HG02763 (cell line): Measurements from ENCODE around the gene CSTF1.
"Not testable (repeated sequence)": the region's sequence is repeated elsewhere in the genome, so short reads cannot be mapped to it uniquely, and the experiment has no call there.

Source experiments
- ATAC-seq: cut with Tn5 transposase; IDR thresholded peaks from one replicate; pipeline ENCODE4 v1.9.1; 2021; ENCODE audit warnings: mild to moderate bottlenecking, moderate library complexity; ENCODE audit not compliant: unreplicated experiment

CSTF1 gene

DNA sequence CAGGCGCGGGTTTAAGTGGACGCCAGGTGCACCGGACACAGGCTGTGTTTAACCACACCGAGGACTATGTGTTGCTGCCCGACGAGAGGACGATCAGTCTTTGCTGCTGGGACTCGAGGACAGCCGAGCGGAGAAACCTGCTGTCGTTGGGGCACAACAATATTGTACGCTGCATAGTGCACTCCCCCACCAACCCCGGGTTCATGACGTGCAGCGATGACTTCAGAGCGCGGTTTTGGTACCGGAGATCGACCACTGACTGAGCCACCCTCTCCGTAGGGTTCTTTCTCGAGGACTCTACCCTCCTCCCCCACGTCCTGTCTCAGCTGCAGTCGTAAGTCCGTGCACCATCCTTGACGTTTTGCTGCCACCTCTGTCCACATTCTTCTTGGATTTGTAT is 11.0 kb downstream of the CSTF1 start:
- ATAC-seq = no peak

DNA sequence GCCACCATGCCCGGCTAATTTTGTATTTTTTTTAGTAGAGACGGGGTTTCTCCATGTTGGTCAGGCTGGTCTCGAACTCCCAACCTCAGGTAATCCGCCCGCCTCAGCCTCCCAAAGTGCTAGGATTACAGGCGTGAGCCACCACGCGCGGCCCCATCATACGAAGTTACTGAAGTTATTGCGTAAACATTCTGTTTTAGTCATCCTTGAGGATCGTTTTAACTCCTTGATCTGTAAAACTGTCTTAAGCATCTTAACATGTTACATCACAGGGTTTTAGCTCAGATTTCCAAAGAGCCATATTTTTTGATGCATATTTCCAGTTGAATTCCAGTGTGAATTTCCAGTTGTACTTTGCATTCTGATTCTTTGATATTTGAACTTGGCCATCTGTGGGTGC is 12.9 kb downstream of the CSTF1 start:
- ATAC-seq = not testable (repeated sequence)

DNA sequence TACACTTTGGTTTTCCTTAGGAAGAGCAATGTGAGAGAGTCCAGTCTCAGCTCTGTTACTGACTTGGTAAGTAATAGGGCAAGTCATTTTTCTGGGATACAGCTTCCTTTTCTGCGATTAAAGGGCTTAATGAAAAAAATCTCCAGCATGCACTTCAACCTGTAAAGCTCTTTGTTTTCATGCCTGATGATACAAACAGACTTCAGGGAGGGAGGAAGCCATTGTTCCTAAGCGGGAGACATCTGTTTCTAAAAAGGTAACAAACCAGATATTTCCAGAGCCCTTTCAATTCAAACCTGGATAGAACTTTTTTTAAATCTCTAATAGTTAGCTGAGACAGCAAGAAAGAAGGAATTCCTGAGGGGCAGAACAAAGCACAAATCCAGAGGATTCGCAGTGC is 14.5 kb downstream of the CSTF1 start:
- no peak for ATAC-seq

DNA sequence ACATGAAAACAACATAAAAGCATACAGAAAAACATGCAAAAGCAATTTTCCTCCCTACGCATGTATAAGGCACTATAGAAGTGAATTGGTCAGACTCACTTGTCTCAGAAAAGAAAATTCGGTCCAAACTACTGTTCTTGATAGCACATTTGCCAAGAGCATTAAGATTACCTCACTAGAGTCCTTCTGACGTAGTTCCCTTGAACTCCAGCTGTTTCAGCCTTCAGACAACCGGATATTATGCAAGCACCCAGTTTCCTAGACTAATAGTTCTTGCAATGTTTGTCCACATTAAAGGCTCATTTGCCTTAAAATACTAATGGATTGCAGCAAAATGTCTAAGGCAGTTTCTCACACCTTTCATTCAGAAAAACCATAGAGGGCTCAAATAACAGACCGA is 17.1 kb downstream of the CSTF1 start:
- no peak for ATAC-seq

DNA sequence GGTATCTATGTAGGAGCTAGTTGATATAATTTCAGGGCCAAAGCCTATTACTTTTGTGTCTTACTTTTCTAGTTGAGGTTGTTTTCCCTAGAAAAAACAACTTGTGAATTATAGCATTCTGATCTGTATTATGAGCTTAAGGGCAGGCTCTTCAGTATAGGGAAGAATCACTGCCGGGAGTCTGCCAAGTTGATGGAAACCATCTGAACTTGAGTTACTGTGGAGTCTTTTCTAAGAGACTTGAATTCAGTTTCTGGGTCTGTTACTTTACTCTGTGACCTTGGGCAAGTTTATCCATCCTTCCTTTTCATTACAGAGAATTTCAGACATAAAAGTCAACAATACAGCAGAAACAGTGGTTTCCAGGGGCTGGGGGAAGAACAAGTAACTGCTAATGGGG is 17.5 kb downstream of the CSTF1 start:
- ATAC-seq = no peak

DNA sequence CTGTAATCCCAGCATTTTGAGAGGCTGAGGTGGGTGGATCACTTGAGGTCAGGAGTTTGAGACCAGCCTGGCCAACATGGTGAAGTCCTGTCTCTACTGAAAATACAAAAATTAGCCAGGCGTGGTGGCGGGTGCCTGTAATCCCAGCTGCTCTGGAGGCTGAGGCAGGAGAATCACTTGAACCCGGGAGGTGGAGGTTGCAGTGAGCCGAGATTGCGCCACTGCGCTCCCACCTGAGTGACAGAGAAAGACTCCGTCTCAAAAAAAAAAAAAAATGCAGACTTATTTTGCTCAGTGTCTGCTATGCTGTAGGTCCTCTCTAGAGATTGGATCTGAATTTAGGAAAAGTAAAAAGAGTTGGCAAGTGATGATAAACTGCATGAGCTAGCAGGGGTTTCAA is 18.8 kb downstream of the CSTF1 start:
- not testable (repeated sequence) for ATAC-seq

DNA sequence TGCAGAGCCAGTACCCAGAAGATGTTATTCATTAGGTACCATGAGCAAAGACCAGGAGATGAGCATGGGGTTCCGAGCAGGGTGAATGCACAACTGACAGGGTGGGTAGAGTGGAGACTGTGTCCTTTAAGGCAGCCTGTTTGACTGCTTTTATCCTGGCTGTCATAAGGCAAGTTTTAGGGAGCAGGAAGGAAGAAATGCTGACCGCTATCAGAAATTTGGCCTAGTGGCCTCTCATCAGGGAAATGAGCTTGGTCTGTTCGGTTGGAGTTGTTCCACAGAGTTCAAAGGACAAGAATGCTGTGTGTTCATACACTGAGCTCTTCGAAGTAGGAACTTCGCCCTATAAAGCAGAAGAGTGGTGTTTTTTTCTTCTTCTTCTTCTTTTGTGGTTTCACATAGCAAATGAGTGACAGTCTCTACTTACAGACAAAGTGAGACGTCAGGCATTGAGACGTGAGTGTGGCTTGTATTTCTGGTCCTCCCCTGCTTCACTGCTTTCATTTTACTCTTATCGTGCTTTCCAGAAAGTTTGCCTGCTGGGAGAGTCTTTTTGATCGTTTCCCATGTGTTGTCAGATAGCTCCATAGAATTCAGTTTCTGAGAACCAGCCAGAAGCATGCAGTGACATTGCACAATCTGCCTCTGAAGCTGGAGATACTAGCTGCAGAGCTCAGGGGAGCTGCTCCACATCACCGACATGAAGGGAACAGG is 19.5 kb downstream of the CSTF1 start, which contains the start of gene CASS4:
CASS4 (plus strand) TSS at position 502 of the 714 bp plus-strand sequence; CDS start at position 701, 199 bp downstream.
- ATAC-seq = peak; percentile 48

DNA sequence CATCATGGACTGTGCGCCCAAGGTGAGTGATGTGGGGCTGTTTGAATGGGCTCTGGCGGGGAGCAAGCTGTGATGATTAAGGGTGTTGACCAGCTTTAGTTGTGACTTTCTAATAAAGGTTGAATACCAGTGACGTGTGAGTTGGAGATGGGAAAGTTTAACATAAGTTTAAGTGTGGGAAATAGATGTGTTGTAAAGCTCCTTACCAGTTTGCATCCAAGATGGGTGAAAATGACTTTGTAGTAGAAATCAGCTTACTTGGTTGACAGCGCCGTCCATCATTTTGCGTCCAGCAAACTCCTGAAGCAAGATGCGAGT is 20.0 kb downstream of the CSTF1 start:
- no peak for ATAC-seq

DNA sequence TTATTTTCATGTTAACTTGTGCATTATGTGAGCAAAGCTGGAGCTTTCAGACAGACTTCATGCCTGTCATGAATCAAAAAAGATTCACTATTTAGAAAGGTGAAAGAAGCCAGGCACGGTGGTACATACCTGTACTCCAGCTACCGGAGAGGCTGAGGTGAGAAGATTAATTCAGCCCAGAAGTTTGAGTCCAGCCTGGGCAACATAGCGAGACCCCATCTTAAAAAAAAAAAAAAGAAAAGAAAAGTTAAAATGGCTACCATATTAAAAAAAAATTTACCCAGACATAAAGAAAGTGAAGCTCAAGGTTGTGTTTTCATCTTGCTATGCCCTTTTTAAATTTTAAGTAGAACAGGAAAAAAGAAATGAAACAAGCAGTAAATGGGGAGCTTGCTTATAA is 20.5 kb downstream of the CSTF1 start:
- ATAC-seq = no peak

DNA sequence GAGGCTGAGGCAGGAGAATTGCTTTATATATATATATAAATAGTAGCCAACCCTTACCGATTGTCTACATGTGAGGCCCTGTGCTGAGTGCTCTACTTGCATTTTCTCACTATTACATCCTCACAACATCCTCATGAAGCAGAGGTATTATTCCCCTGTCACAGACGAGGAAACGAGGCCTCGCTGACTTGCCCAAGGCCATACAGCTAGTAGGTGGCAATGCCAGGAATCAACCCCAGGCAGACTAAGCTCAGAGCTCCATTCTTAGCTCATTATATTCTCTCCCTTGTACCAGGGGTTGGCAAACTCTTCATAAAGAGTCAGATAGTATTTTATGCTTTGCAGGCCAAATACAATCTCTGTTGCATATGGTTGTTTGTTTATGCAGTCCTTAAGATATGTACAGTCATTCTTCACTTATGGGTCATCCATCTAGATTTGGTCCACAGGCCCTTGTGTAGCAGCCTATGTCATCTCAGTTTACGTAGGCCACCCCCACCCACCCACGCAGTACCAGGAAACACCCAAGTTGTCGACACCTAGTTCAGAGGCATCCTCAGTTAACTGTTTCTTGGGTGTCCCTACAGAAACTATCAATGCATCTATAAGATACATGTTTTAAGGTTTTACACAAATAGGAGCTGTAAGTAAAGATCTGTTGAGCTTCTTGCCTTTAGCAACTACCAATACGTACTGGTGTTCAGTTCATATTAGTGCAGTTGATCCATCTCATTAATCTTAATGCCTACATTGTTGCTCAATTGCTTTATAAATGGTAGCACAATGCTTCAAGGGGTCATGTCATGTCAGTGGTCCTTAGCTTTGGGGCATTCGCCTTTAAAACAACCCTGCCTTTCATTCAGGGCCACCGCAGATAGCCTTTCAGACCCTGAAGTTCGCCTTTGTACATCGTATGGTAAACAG is 22.7 kb downstream of the CSTF1 start:
- ATAC-seq = no peak

DNA sequence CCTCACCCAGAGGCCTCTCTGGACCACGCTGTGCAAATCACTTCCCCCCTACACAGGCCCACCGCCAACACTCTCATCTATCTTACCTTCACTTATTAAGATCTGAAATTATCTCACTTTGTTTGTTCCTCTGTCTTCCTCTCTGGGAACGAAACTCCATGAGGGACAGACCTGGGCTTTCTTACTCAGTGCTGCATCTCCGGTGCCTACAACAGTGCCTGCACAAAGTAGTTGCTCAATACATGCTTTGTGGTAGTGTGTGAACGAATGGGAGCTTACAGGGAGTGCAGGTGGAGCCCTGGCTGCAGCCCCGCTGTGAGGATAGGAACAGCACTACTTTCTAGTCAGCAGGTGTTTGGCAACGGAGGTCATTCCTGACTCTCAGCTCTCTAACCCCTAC is 25.0 kb downstream of the CSTF1 start:
- ATAC-seq = no peak

DNA sequence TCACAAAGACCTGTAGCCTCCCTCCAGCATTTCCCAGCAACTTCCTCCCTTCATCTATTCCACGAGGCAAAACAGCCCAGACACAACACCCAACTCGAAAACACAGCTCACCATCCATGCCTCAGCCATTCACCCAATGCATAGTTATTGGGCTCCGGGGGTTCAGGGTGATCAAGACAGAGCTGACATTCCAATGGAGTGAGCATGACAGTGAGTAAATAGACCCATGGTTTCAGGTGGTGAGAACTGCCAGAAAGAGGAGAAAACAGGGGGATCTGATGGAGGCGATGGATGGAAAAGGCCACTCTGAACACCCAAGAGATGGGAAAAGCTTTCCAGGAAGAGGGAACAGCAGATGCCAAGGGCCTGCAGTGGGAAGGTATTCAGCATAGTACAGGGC is 25.5 kb downstream of the CSTF1 start:
- ATAC-seq = no peak

DNA sequence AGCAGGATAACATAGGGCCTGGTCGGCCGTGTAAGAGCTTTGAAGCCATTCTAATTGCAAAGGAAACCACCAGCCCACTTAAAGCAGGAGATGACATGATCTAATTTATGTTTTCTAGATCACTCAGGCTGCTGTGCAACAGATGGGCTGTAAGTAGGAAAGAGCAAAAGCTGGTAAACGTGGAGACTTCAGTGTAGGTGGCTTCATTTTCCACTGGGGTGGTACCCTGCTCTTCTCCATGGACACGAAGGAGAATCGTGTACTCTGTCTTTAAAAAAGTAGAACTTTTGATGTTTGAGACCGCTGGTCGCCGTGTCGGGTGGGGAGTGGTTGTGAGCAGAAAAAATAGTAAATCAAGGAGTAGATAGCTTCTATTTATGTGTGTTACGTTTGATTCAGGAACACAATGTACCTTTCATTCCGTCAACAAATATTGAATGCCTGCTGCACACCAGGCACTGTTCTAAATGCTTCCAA is 26.0 kb downstream of the CSTF1 start:
- ATAC-seq = no peak

DNA sequence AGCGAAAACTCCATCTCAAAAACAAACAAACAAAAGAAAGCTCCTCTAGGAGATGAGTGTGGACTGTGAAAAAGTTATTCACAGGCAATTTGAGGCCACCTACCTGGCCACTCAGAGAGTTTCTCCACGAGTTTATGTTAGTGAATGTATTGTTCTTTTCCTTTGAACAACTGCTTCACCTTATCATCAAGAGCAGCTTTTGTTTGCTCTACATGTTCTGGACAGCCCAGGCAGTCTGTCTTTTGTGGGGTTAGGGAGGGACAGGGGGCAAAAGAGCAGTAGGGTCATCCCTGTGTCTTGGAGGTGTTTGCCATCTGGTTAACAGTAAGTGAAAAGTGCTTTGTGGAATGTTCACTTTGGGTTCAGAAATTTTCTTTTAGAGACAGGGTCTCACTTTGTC is 27.6 kb downstream of the CSTF1 start:
- ATAC-seq = no peak

DNA sequence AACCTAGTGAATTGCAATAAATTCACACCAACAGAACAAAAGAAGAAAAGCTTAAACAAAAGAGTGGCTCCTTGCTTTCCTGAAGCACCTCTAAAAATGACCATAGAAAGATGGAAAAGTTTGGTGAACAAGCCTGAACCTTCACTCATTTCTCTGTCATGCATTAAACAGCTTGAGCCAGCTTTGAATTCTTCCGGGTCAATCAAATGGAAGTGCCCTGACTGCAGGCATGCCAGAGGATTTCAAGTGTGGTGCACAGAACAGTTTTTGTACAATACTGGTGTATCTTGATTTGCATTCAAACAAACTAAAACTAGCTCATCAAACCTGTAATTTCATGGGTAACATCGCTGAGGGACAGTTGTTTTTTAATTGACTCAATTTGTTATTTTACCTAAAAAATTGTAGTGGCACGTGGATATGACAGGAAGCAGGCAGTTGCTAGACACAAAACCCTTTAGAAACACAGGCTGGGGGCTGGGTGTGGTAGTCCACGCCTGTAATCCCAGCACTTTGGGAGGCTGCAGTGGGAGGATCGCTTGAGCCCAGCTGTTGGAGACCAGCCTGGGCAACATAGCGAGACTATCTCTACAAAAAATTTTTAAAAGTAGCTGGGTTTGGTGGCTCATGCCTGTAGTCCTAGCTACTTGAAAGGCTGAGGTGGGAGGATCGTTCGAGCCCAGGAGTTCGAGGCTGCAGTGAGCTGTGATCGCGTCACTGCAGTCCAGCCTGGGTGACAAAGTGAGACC is 28.7 kb downstream of the CSTF1 start:
- ATAC-seq = no peak

DNA sequence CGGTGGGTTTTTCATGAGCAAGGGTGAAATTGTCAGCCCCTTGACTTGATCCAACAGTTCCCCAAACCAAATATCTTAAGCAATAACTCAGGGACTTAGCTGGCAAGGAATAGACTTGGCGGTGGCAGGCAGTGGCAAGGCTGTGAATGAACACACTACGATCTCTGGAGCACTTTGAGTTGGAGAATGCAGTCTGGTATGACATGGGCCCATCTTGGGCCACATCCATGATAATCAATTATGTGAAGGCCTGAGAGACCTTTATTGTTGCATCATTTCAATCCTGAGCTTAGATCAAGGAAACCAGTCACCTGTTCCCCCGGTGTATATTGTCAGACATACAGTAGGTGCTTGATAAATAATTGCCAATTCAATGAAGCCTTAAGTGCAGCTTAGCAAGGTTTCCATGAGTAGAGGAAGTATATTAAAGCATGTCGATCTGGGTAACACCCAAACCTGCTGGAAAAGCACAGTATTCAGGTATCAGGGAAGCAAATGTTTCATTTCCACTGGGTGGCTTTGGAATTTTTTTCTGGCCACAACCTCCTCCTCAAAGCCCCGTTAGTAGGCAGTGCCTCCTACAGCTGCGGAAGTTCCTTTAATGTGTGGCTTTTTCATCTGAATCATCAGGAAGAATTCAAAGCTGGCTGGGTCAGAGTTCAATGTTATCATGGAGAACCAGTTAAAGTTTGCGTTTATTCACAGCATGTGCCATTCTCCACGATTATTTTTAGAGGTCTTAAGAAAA is 29.8 kb downstream of the CSTF1 start:
- no peak for ATAC-seq

DNA sequence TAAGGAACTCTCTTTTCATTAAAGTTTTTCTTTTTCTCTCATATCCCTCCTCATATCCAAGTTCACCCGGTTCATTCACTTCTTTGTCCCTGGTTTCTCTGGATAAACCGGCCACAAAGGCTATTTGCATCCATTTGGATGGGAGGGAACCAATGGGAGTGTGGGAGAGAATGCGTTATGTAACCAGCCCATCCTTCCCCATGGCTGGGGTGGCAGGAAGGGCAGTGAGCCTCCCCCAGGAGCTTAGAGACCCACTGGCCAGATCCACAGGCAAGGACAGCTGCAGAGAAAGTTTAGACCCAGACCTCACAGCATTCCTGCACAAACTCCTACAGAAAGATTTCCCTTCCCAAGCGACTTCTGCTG is 30.4 kb downstream of the CSTF1 start:
- no peak for ATAC-seq

DNA sequence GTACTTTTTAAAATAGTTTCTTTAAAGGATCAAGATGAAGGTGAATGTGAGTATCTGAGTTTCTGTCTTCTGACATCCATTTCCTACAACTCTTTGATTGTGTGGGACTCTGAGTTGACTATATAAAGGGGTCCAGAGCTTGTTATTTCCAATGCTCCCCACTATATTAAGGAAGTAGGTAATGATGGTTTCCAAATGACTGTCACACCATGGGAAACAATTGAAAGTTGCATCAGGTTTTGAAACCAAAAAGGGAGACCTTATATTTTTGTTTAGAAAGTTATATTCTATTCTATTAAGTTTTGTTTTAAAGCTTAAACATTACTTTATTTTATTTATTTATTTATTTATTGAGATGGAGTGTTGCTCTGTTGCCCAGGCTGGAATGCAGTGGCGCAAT is 30.8 kb downstream of the CSTF1 start:
- no peak for ATAC-seq

DNA sequence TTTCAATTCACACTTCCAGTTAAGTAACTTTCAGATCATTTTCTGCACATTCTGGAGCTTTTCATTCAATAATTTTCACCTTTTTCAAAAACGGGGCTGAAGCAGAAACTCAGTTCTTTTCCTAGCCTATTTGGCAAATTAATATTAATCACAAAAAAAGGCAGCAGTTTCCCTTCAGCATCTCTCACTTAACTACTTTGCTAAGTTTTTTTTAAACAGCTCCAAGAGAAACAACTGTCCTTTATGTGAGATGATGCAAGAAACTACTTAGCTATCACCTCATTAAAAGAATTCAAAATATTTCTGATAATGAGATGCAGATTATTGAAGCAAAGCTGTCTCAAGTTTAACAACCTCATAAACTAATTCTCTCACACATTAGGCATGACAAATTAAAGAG is 31.4 kb downstream of the CSTF1 start:
- ATAC-seq = no peak

DNA sequence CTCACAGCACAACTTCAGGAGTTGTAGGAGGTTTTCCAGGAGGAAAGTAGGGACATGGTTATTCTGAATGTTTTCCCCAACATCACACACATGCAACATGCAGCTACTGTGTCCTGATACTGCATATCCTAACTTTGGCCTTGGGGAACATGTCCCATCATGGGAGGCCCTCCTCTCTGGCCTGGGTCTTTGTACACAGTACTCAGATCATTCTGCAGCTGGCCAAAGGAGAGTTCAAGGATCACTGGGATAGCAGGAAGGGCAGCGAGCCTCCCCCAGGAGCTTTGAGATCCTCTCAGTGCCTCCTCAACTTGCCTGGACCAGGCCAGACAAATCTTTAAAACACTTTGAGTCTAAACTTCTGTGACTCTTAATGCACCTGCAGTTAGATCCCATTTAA is 32.5 kb downstream of the CSTF1 start:
- ATAC-seq = no peak

DNA sequence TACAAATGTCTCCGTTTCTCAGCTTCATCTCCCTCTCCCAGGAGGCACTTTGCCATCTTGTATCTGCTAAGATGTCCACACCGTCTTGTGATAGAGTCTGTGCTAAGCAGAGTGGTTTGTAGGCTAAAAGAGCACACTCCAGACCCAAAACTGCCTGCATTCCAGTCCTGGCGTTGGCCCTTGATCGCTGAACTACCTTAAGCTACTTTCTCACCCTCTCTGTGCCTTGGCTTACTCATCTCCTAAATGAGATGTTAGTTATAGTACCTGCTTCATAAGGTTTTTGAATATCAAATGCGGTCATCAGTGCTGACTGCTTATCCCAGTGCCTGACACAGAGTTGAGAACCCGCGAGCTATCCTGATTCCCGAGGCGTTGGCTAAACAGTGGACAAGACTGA is 33.6 kb downstream of the CSTF1 start:
- ATAC-seq = no peak
